Measurements from ENCODE around the gene ELAVL2.

ELAVL2 gene

DNA sequence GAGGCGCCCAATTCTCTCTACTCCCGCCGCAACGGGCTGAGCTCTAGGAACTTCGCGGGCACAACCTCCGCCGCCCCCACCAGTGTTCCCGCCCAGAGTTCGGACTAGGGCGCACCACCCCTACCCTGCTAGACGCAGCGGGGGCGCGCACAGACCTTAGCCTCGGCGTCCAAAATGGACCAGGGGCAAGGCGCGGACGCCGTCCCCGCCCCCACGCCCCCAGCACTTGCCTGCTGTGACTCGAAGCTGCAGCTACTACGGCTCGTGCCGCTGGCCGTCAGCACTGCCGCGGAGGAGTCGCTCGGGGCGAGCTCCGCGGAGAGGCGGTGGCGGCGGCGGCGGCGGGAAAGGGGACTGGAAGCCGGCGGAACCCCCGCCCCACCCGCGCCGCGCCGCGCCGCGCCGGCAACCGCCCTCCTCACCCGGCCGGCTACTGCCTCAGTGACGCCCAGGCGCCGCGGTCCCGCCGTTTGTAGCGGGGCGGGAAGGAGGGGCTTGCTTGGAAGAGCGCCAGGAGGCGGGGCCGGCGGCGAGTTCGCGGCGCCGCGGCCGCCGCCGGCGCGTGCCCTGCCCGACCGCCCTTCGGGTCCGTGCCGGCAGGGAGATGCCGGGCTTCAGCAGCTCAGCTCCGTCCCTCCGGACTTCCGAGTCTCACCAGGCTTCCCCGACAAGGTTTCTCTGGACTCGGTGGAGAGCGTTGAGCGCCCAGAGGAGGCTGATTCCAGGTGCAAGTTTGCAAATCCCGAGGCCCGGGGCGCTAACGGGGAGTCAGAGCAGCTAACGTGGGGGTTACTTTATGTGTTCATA lies 4.5 kb downstream of the ELAVL2 start:
- peak; percentile 61 for DNase-seq

- no peak for DNase-seq
Observed at GRCh38 chr9:23820451-23821374, 5.3 kb downstream of the ELAVL2 start.

DNA sequence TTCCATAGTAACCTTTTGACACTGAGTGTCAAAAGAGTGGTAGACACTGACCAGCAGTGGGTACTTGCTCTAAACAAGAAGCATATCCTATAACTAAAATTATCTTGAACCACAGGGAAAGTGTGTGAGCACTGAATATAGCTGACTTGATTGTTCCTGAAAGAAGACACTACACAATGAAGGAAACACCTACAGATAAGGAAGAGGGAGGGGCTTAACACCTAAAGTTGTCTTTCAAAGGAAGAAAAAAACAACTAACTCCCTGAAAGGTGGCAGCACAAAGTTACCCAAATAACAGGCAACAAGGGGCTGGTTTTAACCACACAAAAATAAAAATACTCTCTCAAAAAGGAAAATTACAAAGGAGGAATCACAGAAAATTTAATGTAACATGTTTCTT lies 6.6 kb downstream of the ELAVL2 start:
- DNase-seq = no peak

DNA sequence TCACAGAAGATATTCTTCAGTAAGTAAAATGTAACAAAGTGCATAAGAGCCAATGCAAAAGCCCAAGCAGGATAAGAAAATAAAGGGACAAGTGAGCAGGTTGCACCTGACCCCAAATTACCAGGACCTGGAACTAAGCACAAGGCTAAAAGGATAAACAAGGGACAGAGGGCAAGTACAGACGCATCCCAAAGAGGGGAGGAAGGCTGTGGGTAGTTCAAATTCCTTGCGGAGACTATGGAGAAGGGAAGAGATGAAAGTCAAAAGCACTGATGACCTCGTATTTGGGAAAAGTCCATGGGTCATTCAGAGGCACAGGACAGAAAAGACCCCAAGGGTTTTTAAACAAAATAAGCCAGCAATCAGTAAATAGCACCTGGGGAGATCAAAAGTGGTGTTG lies 11.8 kb downstream of the ELAVL2 start:
- DNase-seq = no peak

GRCh38 chr9:23812673-23813072 lies 13.4 kb downstream of the ELAVL2 start:
- DNase-seq = no peak

DNA sequence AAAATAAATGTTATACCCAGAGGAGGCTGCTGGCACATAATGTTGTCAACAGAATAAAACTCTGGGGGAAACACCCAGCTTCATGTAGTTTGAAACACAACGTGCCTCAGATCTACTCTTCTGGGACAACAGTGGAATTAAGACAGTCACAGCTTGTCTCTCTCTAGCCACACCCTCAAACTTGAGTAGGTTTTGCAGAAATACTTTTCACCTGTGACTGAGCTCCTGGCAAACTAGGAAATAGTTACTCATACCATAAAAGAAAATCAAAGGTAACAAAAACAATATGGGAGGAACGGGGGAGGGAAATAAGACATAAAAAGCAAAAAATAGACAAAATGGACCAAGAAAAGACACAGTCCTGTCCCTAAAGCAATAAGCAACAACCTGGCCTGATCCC lies 14.4 kb downstream of the ELAVL2 start:
- DNase-seq = no peak

DNA sequence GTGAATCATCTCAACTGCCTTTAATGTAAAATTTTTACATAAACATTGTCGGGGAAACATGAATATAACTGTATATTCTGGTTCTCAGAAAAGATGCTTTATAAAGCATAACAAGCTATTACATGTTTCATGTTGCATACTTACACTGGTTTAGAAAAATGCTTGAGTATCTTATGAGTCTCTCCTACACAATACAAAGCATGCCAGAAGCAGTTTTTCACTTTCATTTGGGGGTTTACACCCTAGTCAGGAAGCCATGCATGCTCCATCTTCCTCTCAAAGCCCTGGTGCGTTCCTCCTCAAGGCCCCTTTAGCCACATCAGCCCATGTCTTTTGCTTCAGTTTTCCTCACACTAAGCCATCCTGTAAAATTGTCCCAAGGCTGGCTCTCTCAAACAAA lies 22.8 kb downstream of the ELAVL2 start:
- no peak for DNase-seq

DNA sequence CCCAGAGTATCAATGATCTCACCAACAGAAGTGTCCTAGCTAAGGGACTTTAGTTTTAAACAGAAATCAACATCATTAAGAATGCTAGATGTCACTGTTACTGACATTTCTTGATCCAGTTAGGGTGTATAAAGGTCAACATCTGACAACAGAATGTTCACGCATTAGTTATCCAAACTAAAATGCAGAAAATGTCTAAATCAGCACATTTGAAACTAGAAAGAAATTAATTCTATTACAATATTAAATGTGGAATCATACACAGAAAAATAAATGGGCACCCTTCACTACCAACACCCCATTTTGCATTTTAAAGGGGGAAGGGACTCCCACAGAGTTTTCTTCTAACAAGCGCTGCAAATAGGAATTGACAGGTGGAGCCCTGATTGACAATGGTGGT lies 24.5 kb downstream of the ELAVL2 start:
- DNase-seq = no peak

GRCh38 chr9:23799521-23799920 lies 26.5 kb downstream of the ELAVL2 start:
- no peak for DNase-seq

DNA sequence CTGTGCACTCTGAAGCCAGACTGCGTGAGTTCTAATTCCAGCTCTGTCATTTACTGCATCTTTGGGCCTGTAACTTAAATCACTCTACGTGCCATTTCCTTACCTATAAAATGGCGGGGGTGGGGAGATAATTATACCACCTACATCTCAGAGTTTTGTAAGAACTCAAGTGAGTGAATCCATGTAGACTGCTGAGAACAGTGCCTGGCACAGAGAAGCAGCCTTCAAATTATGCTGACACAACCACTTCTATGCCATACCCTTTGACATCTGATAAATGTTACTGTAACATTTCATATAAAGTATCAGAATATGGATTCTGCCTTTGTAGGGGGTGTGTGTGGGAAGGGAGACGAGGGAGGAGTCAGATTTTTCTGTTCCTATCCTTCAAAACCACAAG lies 27.7 kb downstream of the ELAVL2 start:
- DNase-seq = no peak

DNA sequence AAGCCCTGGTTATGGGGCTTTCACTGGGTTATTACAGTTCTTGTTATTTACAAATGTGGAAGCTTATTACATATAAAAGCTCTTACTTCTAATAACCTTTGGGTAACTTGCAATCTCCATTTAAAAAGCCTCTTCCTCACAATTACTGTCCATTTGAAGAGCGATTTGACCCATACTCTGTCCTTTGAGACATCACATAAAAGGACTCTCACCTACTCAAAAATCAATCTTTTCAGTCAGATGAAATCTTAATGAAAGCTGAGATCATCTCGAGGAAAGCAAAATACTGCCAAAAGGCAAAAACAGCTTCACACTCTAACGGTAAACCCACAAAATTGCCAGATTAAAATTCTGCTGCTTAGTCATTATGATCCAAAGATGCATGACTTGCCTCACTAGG lies 29.8 kb downstream of the ELAVL2 start:
- DNase-seq = no peak

DNA sequence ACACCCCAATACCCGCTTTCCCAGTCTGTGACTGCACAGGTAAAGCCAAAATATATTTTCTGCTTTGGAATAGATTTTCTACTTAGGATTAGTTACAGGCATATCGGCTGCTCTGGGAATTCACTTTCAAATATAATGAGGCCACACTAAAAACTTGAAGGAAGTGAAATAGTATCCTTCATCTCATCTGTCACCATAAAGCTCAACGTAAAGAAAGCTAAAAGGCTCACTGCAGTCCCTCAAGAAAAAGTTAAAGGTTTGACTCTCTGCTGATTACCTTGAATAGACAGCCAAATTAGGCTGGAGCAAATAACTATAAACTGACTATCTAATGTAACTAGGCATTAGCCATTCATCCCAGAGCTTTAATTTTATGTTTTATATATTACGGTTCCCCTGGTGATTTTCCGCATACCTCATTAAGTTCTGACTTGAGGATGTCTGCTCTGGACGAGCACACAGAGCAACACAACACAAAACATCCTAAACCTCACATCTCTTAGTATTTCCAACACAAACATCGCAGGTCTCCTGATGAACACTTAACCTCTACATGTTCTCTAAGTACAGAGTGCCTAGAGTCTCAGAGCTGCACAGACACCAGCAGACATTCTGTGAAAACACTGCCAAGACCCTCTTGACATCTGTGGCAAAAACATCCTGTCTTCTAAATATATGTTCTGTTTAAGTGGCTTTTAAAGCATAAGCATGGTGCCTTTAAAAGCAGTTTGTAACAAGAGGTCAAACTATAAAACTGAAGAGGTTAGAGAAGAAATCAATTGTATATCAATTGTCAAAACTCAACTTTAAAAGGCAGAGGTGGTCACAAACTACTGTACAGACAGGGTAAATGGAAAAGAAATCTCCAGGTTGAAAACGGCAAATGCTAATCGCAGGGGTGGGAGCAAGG lies 35.4 kb downstream of the ELAVL2 start:
- DNase-seq = no peak

DNA sequence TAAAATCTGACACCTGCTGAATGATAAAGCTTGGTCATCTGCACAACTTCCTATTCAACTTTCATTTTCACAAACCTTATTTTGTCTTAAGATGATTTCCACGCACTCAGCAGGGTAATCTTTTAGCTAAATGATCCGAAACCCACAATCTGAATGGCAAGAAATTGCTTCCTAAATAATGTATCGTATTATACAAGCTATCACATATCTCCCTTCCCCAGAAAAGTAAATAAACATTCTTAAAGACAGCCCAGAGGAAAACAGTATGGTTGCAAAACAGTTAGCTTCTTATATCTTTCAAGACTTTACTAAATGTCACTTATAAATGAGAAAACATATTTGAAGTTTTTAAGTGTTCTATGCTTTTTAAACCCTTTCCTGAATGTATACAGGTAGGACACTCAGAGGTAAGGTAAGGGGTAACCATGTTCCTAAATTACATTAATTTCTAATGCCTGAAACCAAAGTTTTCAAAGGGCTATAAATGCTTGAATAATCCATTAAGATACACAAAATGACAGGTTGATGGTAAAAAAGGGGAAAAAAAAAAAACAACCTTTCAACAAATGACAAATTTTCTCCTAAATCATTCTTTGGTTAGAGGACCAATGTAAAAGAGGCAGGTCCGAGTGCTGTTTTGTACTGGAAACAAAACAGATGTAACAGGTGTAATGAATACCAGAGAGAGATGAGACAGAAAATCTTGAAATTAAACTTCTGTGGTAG lies 36.3 kb downstream of the ELAVL2 start:
- no peak for DNase-seq

DNA sequence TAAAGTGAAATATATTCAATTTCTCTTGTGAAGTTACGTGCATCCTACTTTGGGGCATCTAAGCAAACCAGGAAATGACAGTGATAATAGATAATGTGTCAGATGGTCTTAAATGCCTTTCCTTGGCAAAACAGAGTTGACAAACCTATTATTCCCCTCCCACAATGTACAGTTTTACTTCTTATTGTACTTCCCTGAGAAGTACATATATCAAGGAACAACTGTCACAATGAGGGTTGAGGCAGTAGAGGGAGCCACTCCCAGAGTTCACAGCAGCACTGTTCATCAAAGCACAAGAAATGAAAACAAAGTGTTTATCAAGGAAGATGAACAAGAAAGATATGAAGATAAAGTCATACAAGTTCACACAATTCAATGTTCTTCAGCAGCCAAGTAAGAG lies 41.1 kb downstream of the ELAVL2 start:
- no peak for DNase-seq

GRCh38 chr9:23783509-23783908 lies 42.5 kb downstream of the ELAVL2 start:
- DNase-seq = no peak

DNA sequence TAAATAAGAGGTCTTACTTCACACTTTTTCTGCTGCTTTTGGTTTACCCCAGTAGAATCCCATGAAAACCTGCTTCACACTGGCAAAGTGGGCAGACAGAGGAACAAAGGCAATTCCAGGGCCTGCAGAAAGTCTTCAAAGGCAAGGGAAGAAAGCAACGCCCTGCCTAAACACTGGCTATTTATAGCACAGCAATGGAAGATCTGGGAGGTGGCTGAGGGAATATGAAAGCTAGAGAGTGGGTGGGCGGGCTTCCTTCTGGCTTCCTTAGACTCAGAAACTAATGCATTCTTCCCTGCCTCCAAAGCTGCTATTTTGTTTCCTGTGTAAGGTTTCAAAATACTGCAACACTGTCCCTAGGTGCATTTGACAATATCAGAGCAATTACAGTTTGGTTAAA lies 46.8 kb downstream of the ELAVL2 start:
- DNase-seq = no peak

- no peak for DNase-seq
Observed at GRCh38 chr9:23777328-23777727, 48.7 kb downstream of the ELAVL2 start.

DNA sequence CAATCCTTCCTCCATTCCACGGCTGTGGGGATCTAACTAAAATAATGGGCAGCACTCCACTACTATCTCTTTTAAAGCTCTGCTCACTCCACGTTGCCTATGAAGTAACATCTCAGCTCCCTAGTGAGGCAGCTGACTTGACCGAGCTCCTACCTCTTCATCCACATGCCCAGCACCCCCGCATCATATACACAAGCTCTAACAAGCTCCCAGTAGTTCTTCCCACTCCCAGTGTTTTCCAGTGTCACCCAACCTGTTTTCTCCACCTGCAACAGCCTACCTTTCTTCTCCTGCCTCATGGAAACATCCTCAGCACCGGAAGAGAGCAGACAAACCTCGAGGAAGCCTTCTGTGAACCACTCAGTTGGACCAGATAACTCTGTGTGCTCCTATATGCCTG lies 50.5 kb downstream of the ELAVL2 start:
- DNase-seq = no peak

- no peak for DNase-seq
Observed at GRCh38 chr9:23774266-23774665, 51.8 kb downstream of the ELAVL2 start.

DNA sequence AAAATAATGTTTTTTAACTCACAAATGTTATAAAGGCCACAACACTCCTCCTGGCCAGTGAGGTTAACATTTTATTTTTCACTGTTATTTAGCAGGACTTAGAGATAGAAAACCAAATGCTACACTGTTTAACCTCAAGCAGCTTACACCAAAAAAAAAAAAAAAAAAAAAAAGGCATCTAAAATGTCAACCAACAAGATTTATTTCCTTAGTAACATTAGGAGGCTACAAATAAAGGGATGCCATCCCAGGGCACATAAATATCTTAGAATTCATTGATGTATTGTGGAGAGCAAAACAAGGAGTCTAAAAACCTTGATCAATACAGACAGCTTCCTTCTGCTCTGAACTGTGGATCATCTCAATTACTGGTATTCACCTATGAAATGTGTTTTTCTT lies 53.7 kb downstream of the ELAVL2 start:
- no peak for DNase-seq

DNA sequence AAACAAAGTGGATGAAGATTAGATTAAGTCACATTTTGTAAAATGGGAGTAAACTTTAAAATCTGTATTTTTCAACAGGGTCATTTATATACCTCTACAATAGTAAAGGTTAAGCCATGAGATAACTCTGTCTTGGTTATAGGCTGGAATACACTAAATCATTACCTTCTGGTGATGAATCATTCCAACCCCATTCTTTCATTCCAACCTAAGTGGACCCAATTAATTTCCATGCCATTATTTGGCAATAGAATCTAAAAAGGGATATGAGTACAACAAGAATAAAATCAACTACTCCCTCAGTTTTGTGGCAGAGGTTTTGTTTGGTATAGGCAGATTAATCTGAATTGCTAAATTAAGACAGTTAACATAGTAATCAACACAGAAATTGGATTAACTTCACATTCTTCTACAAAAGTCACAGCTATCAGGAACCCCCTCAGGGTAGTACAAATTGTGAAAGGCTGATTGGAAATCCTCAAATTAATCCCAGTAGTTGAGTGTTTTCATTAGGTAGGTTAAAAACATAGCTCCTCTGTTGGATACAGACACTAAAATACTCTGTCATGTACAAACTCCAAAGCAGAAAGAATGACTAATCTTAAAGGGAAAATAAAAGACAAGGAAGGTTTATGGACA lies 54.2 kb downstream of the ELAVL2 start:
- no peak for DNase-seq

Measured in T1000 (cell line).